ENCODE data around the gene SDS.

SDS gene

DNA sequence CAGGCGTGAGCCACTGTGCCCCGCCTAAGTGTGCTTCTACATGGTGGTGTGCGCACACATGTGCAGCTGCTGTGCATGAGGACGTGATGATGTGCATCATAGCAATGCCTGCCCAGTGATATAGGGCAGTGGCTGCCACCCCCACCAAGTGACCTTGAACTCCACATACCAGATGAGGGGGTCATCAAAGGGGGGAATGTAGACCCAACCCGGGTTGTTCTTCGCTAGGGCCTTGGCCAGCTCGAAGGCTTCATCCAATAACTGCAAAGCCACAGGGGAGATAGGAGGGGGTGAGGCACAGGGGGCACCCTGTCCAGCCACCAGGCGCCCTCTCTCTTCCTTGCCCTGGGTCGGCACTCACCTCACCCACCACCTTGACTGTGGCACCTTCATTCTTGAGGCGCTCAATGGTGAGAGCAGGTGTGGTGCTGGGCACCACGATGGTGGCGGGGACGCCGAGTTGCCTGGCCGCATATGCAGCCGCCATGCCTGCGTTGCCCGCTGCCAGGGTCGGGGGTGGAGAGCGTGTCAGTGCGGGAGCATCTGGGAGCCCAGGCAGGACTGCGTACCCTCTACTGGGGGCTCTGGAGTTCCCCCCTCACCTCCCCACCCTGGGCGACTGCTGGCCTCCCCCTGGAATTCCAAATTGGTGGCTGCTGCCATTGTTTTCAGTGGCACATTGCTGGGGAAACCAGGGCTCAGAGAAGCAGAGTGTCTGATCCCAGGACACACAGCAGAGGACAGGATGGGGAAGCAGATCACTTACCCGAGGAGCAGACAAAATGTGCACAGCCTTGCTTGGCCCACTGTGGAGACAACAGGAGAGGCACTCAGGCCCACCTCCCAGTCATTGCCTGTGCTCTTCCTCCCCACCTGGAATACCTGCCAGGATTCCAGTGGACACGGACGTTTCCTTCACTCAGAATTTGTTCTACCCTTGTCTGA is 5.1 kb downstream of the SDS start:
- no peak for DNase-seq

DNA sequence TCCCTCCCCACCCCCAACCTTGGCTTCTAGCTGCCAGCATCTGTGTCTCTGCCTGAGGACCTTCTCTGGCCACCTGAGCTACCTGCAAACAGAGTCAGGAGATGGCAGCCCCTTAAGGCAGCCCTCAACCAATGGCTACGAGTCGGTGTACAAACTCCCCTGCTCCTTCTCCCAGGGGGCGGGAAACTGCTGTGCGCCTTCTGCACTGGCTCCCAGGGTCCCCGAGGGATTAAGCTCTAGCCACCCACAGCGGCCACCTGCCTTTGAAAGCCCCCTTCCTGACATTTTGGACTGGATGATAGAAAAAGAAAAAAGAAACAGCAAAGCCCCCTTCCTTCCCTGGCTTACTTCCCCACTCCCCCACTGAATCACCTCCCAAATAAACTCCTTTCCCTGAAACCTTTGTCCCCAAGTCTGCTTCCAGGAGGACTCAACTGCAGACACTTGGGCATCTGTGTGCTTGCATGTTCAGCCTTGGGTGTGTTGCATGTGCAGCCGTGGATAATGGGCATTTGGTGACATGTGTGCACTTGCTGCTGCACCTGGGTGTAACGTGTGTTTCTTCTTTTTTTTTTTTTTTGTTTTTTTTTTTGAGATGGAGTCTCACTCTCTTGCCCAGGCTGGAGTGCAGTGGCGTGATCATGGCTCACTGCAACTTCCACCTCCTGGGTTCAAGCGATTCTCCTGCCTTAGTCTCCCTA is 6.0 kb downstream of the SDS start:
- no peak for DNase-seq

DNA sequence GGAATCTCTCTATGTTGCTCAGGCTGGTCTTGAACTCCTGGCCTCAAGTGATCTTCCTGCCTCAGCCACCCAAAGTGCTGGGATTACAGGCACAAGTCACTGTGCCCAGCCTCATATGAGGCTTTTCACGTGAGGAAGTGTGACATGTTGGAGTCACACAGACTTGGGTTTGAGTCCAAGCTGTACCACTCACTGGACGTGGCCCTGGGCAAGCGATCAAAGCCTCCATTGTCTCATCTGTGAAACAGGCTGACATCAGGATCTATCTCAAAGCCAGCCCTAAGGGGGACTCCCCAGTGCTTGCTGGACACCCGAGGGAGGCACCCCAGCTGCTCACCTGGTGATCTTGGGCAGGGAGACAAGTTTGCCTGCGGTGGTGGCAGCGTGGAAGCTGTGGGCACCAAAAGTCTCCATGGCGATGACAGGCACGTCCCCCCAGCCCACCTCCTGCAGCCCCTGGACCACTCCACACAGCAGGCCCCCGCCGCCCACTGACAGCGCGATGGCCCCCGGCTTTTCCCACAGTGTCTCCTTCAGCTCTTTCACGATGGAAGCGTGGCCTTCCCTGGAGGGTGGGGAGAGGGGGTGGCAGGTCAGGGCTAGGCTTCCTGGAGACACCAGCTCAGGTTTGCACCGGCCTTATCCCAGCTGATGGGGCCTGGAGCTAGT is 6.7 kb downstream of the SDS start:
- DNase-seq: no peak

DNA sequence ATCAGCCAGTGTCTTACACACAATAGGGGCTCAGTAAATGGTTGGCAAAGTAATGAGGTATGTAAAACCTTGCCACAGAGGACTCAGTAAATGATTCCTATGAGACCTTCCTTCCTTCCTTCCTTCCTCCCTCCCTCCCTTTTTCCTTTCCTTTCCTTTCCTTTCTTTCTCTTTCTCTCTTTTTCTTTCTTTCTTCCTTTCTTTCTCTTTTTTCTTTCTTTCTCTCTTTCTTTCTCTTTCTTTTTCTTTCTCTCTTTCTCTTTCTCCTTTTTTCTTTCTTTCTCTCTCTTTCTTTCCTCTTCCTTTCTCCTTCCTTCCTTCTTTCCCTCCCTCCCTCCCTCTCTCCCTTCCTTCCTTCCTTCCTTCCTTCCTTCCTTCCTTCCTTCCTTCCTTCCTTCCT is 7.5 kb downstream of the SDS start:
- no peak for DNase-seq

DNA sequence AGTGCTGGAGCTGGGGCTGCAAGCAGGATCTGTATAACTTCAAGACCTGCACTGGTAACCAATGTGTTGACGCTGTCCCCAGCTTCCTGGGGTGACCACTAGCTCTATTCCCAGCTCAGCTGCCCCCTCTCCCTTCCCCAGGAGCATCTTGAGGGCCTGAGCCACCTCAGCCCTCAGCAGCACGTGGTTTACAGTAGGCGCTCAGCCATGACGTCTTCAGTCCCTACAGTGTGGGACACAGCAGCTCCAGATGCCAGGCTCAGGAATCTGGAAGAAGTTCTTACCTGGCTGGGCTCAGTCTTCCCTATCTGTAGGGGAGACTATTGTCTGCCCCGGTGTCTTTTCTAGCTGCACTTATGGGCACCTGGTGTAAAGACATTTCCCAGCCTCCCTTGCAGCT is 8.6 kb downstream of the SDS start:
- no peak for DNase-seq

DNA sequence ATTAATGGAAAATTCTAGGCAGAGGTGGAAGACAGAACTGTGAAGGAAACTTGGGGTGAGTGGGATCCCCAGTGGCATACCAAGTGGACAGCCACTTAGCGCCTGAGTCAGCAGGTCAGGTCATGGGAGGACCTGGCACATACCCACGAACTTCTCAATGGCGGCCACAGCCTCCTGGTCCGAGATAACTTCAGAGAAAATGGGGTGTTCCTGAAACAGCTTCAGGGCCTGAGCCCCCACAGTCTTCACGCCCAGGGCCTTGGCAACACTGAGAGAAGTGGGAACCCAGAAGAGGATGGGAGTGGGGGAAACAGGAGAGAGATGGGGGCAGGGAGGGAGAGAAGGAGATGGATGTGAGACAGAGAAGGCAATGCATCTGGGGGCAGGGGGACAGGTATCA is 9.9 kb downstream of the SDS start:
- DNase-seq: no peak

DNA sequence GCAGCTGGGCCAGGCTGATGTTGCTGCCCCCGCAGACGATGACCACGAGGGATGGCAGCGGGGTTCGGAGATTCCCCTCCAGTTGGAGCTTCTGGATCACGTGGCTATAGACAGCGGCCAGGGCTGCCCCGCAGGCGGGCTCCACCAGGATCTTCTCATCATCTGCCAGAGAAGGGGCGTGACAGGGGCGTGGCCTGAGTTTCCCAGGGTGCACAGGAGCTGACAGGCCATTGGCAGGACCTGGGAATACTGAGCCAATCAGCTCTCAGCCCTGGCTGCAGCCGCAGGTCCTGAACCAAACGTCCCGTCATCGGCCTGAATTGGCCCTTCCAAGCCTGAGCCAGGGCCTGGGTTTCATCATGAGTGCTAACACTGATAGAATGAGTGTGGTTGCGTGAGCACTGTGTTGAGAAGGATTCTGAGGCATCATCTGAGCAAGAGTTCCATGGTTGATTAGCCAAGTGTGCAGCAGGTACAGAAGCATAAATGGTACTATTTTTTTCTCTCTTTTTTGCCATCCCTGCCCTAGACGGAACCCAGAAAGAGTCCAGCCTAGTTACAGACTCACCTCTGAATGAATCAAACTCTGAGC is 10.6 kb downstream of the SDS start:
- DNase-seq: no peak

DNA sequence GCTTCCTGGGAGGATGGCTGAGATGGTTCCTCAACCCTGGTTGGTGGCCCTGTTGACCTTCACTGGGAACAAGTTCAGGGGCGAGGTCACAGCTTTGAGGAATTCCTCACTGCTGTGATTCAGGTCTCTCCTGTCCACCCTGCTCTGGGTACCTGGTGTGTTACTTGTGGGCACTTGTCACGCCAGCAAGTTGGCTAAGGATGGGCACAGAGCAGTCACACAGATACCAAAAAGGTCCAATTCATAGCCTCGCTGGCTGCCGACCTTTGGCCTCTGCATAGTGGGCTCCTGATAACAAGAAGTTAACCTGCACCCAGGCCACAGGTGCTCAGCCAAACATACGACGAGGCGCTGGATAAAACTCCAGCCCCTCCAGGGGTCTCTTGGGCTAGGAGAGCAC is 11.2 kb downstream of the SDS start:
- no peak for DNase-seq

DNA sequence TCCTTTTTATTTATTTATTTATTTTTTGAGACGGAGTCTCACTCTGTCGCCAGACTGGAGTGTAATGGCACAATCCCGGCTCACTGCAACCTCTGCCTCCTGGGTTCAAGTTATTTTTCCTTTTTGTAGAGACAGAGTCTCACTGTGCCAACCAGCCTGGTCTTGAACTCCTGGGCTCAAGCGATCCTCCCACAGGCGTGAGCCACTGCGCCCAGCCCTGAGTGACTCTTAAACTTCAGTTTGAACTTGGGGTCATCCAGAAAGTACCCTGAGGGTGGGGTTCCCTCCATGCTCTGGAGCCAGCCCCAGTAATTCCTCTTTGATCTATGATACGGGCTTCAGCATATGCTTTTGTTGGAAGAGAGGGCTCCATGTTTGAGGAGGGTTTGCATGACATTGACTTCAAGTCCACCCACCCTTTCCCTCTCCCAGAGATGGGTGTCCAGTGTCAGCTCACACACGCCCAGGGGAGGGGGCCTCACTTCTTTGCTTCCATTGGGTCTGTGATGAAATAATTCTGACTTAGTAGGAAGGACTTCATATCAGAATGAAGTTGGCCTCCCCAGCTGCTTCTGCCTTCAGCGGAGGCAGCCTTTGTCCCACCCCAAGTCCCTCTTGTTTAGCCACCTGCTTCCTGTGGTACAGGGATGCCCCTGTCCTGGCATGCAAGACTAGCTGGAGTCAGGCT is 11.9 kb downstream of the SDS start:
- DNase-seq: no peak

DNA sequence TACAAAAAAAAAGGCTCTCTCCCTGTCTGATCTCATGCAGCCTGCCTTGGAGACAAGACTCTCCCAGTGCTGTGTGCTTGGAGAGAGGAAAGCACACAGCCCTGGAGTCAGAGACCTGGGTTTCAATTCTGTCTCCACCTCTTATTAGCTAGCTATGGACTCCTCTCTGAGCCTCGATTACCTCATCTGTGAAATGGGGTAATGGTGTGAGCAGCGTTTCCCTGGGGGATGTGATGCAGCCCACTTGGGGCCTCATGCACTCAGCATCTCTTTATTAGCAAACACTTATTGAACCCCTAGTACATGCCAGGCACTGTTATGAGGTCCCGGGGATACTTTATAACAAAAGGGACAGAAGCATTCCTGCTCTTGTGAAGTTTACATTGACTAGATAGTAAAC is 12.5 kb downstream of the SDS start:
- no peak for DNase-seq

DNA sequence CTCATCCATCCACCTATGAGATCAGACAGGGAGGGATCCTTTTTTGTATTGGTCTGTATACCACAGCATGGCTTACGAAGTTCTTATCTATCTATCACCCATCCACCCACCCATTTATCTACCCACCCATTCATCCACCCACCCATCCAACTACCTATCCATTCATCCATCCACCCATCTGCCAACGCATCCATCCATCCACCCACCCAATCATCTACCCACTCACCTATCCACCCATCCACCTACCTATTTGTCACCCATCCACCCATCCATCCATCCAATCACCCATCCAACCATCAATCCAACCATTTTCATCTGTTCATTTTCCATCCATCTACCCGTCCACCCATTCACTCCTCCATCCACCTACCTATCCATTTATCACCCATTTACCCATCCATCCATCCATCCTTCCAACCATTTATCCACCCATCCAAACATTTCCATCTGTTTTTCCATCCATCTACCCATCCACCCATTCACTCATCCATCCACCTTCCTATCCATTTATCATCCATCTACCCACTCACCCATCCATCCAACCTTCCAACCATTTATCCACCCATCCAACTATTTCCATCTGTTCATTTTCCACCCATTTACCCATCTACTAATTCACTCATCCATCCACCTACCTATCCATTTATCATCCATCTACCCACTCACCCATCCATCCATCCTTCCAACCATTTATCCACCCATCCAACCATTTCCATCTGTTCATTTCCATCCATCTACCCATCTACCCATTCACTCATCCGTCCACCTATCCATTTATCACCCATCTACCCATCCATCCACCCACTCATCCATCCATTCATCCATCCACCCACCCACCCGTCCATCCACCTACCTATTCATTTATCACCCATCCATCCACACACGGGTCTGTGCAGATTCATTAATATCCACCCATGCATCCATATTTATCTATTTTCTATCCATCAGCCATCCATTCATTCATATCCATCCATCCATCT is 13.3 kb downstream of the SDS start:
- no peak for DNase-seq

DNA sequence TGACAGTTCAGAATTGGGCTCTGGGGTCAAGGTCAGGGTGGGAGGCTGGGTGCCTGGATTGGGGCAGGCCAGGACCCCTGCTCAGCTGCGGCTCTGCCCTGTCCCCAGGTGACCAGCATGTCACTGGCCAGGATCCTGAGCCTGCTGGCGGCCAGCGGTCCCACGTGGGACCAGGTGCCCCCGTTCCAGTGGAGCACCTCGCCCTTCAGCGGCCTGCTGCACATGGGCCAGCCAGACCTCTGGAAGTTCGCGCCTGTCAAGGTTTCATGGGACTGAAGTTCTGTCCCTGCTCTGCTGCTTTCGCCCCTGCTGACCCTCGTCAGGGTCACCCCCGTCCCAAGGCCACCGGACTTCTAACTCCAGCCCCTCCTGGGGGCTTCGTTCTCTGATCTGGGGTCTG is 15.3 kb downstream of the SDS start:
- no peak for DNase-seq

DNA sequence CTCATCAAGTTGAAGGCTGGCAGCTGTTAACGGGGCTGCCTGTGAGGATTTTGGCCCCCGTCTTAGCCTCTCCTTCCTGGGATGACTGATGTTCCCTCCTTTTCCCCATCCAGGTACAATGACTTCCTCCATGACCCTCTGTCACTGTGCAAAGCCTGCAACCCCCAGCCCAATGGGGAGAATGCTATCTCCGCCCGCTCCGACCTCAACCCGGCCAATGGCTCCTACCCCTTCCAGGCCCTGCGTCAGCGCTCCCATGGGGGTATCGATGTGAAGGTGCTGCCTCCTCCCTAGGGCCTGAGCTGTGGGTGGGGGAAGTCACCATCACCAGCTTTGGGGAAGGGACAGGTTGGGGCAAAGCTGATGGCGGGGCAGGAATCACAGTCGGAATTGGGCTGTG is 16.1 kb downstream of the SDS start:
- no peak for DNase-seq

DNA sequence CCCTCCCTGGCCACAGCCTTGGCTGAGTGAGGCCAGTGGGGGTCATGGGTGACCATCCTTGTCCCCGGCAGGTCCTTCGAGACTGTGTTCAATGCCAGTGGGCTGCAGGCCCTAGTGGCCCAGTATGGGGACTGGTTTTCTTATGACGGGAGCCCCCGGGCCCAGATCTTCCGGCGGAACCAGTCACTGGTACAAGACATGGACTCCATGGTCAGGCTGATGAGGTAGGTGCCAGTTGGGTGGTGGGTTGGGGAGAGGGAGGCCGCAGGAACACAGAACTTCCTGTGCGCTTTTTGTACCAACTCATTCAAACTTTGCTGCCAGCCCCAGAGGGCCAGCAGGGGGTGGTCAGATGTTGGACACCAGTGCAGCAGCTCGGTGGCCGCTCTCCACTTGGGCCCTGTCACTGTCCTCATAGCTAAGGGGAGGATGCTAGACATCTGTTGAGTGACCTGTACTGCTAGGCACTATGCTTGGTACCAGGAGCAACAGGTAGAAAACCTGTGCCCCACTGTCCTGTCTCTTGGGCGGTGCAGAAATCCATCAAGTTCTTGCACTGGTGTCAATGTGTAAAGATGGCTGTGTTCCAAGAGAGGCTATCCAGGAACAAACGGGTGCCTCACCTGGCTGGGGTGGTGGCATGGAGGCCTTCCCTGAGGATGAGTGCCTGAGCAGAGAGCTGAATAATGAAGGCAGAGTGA is 16.7 kb downstream of the SDS start:
- no peak for DNase-seq

DNA sequence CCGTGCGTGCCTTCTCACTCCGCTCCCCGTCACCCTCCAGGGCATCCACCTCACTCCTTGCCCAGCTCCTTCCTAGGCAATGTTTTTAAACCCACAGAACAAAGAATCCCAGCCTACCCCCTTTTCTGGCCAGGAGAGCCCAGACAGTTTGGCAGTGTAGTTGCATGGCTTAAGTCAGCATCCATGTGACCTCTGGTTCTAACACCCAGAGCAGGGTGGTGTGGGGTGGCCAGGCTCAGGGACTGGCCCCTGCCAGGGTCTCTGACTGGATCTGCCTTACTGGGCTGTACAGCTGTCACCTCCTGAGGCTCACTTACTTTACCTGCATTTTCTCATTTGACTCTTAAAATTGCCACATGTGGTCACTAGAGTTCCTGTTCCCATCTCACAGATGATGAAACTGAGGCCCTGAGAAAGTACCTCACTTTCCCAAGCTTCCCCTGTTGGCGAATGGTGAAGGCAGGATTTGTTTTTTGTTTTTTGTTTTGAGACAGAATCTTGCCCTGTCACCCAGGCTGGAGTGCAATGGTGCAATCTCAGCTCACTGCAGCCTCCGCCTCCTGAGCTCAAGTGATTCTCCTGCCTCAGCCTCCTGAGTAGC is 18.3 kb downstream of the SDS start:
- DNase-seq: no peak

DNA sequence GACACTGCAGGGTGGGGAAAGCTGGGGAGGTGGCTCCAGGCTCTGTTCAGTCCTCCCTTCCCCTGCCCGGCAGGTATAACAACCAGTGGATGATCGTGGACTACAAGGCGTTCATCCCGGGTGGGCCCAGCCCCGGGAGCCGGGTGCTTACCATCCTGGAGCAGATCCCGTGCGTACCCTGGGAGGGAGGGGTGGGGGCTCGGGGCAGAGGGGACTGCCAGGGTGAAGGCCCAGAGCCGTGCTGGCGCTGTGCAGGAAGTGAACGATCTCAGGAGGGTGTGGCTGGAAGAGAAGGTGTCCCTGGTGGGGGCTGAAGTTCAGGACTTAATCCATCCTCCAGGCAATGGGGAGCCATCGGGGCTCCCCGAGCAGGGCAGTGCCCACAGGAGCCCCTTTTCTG is 18.9 kb downstream of the SDS start:
- DNase-seq: no peak

DNA sequence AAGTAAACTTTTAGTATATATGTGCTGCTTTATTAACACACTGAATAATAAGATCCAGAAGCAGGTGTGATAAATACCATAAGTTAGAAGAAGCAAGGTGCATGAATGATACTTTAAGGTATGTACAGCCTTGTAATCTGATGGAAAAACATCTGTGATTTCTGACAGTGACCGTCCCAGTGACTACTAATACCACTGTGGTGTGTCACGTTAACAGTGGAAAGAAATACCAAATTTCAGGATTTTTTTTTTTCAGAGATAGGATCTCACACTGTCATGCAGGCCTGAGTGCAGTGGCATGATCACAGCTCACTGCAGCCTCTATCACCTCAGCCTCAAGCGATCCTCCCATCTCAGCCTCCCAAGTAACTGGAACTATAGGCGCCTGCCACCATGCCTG is 21.5 kb downstream of the SDS start:
- DNase-seq: no peak

DNA sequence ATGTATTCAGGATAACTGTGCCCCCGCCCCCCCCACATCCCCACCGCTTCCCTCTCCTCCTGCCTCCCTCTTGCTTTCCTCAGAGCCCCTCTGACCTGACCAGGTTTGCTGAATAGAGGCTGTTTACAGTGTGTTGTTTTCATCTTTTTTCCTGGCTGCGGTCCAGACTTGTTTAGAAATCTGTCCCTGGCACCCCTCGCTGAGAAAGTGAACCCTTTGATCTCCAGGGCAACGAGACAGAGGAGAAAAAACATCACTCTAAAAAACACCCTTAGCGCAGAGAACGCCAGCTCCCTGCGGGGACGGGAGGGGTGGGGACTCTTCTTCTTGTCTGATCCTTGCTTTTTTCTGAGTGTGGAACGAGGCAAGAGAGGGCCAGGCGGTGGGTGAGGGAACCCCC is 22.5 kb downstream of the SDS start:
- DNase-seq: no peak

DNA sequence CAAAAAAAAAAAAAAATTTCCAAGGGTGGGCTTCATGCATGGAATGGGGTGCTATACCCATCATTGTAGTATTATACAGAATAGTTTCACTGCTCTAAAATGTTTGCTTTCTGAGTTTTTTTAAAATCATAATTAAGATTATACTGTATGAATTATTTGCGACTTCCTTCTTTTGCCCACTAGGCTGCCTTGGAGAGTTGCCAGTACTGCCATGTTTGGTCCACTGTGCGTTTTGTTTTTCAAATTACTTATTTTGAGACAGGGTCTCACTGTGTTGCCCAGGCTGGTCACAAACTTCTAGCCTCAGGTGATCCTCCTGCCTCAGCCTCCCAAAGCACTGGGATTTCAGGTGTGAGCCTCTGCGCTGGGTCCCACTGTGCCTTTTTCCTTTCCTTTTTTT is 25.4 kb downstream of the SDS start:
- DNase-seq: no peak

DNA sequence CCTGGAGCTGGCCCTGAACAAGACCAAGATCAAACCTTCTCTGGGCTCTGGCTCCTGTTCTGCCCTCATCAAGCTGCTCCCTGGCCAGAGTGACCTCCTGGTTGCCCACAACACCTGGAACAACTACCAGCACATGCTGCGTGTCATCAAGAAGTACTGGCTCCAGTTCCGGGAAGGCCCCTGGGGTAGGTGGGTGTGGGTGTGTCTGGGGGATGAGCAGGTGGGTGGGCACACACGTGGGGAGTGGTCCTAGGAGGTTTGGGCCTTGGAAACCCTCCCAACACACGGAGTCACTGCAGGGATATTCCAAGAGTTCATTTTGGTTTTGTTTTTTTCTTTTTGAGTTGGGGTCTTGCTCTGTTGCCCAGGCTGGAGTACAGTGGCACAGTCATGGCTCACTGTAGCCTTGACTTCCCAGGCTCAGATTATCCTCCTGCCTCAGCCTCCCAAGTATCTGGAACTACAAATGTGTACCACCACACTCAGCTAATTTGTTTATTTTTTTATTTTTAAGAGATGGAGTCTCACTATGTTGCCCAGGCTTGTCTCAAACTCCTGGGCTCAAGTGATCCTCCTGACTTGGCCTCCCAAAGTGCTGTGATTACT is 28.8 kb downstream of the SDS start:
- no peak for DNase-seq
